ENCODE measurements around the gene ZNF697. TPM values are rescaled to one million over a fixed set of nuclear protein-coding genes. Genes with fewer than 3 reads are reported as not detected.

ZNF697 gene
- total RNA-seq = 10.1 and 14.5 TPM in 2 replicates

GRCh38 chr1:119647734-119648619 is at the start of gene ZNF697:
Gene ZNF697 (minus strand): TSS chr1:119648266. CDS start chr1:119626100, 22,166 bp downstream.

Other genes starting within 250 kb of the ZNF697 start
- not detected in 2 replicates for gene HSD3B2, start 233.1 kb downstream of the ZNF697 start, total RNA-seq
- not detected in 2 replicates for gene HSD3B1, start 141.1 kb downstream of the ZNF697 start, total RNA-seq
- 102 and 117 TPM in 2 replicates for gene PHGDH, start 63.7 kb upstream of the ZNF697 start, total RNA-seq
- not detected in 2 replicates for gene HMGCS2, start 120.6 kb upstream of the ZNF697 start, total RNA-seq
- not detected in 2 replicates for gene REG4, start 163.2 kb upstream of the ZNF697 start, total RNA-seq
- gene ADAM30, start 248.2 kb upstream of the ZNF697 start, total RNA-seq = 0.03 TPM in 1 of 2 replicates, not detected in the other

All from smooth muscle cell of the pulmonary artery (primary cell).